Measurements from ENCODE around the gene PCMTD2.

DNA sequence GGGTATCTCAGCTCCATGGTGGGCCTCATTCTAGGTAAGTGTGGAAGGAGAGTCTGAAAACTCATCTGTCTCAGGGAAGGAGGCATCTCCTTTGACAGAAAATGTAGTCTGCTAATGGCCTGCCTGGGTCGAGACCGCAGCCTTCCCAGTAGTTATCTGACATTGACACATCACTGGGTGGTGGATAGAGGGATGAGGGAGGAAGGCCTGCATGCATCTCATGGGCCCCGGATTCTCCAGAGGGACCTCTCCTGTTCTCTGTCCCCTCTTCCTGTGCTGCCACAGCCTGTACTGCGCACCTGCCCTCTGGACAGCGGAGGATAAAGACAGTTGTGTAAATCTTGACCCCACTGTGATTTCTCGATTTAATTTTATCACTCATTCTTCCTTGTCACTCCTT, 4.7 kb downstream of the PCMTD2 start:
- TF ChIP-seq, protein P1, sequence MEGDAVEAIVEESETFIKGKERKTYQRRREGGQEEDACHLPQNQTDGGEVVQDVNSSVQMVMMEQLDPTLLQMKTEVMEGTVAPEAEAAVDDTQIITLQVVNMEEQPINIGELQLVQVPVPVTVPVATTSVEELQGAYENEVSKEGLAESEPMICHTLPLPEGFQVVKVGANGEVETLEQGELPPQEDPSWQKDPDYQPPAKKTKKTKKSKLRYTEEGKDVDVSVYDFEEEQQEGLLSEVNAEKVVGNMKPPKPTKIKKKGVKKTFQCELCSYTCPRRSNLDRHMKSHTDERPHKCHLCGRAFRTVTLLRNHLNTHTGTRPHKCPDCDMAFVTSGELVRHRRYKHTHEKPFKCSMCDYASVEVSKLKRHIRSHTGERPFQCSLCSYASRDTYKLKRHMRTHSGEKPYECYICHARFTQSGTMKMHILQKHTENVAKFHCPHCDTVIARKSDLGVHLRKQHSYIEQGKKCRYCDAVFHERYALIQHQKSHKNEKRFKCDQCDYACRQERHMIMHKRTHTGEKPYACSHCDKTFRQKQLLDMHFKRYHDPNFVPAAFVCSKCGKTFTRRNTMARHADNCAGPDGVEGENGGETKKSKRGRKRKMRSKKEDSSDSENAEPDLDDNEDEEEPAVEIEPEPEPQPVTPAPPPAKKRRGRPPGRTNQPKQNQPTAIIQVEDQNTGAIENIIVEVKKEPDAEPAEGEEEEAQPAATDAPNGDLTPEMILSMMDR (IDR thresholded peaks at IDR 0.05 in 4 of 5, conservative IDR thresholded peaks at IDR 0.05 in 1 of 5): no peak
- no peak for TF ChIP-seq POLR2A (IDR thresholded peaks at IDR 0.05)
